Measurements from ENCODE around the gene NUDC. TPM values are rescaled to one million over a fixed set of nuclear protein-coding genes. Genes with fewer than 3 reads are reported as not detected.
"Not testable (repeated sequence)": the region's sequence is repeated elsewhere in the genome, so short reads cannot be mapped to it uniquely, and the experiment has no call there.

Gene NUDC
- total and polyA plus RNA-seq, 9 of the 15 experiments (the other 6 are each of a cell fraction or from before 2014, with no cell fraction given): 9.8 to 234 (median 149) TPM

DNA sequence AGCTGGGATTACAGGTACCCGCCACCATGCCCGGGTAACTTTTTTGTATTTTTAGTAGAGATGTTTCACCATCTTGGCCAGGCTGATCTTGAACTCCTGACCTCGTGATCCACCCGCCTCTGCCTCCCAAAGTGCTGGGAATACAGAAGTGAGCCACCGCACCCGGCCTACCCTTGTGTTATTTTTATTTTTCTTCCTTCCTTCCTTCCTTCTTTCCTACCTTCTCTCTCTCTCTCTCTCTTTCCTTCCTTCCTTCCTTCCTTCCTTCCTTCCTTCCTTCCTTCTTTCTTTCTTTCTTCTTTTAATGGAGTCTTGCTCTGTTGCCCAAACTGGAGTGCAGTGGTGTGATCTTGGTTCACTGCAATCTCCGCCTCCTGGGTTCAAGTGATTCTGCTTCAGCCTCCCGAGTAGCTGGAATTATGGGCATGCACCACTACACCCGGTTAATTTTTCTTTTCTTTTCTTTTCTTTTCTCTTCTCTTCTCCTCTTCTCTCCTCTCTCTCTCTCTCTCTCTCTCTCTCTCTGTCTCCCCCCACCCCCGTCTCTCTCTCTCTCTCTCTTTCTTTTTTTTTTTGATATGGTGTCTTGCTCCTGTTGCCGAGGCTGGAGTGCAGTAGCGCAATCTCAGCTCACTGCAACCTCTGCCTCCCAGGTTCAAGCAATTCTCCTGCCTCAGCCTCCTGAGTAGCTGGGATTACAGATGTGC lies 68.0 kb downstream of the NUDC start:
- H3K4me3 ChIP-seq; ATAC-seq; H3K9ac ChIP-seq (ENCODE audit: insufficient read depth in 1 of 2, low read depth in 2 of 2, low read length in 2 of 2); H3K27ac ChIP-seq (ENCODE audit: extremely low read depth, low read depth, low read length); H3K9me1 ChIP-seq (ENCODE audit: control insufficient read depth, insufficient read depth, low read length); H3K36me3 ChIP-seq (ENCODE audit: control insufficient read depth, insufficient read depth, low read length); in situ Hi-C loops (cut with MboI); H4K20me1 ChIP-seq (replicated peaks; ENCODE audit: control insufficient read depth, insufficient read depth, low read length); intact Hi-C loops (cut with micrococcal nuclease); CTCF ChIA-PET (ENCODE audit: low intra/inter-chr PET ratio); H2AFZ ChIP-seq (ENCODE audit: low read depth, low read length); H3K79me2 ChIP-seq (ENCODE audit: control insufficient read depth, insufficient read depth, low read length); H3K9me3 ChIP-seq (replicated peaks; ENCODE audit: control insufficient read depth, insufficient read depth, low read depth, low read length); BruUV-seq (replicated peaks); H3K4me2 ChIP-seq (ENCODE audit: insufficient read depth, low read length); DNase-seq (ENCODE audit: extremely low read depth in 1 of 4, low spot score in 3 of 4); FAIRE-seq: not testable (repeated sequence)
- POLR2A ChIA-PET: interaction anchor here (0.6 kb wide), 1 partner anchor 19 kb away, joined by 3 read pairs; no protein-coding TSS in a partner anchor
- TF ChIP-seq, protein P1, sequence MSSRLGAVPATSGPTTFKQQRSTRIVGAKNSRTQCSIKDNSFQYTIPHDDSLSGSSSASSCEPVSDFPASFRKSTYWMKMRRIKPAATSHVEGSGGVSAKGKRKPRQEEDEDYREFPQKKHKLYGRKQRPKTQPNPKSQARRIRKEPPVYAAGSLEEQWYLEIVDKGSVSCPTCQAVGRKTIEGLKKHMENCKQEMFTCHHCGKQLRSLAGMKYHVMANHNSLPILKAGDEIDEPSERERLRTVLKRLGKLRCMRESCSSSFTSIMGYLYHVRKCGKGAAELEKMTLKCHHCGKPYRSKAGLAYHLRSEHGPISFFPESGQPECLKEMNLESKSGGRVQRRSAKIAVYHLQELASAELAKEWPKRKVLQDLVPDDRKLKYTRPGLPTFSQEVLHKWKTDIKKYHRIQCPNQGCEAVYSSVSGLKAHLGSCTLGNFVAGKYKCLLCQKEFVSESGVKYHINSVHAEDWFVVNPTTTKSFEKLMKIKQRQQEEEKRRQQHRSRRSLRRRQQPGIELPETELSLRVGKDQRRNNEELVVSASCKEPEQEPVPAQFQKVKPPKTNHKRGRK (tag; IDR thresholded peaks at IDR 0.05): peak; percentile 77
- 1% methylated on average over 10 of the region's 12 CpGs for WGBS (ENCODE audit: insufficient coverage, low coverage, missing lambda C conversion rate)
- peaks cover 6 to 24% of the 10 kb centered on the region in 2 experiments; a peak in 4 of 5 replicates for H3K4me1 ChIP-seq (replicated peaks in 1 of 2; ENCODE audit: control insufficient read depth in 2 of 2, insufficient read depth in 2 of 2, low read length in 2 of 2)
- peaks cover 19 to 35% of the 10 kb centered on the region in 2 experiments; a peak in 4 of 5 replicates for H3K27me3 ChIP-seq (ENCODE audit: control insufficient read depth in 2 of 2, insufficient read depth in 2 of 2, low read length in 2 of 2)
